Right lobe of liver (tissue), 6 donors: ENCODE data around the gene LANCL3. TPM values are rescaled to one million over a fixed set of nuclear protein-coding genes. Genes with fewer than 3 reads are reported as not detected.

ENCODE experiments used
- ATAC-seq, 4 donors: fragments of 200-7000 bp; cut with Tn5 transposase; one replicate each; pipeline ENCODE4 v1.9.1; 2020; ENCODE audit warnings: mild to moderate bottlenecking in 4 of 4, moderate library complexity in 4 of 4
- DNase-seq, 3 donors: peaks; one replicate each; pipeline ENCODE4 v3.0.0-alpha.2; 2020
- H3K27ac ChIP-seq, 3 donors: fragments of 200-600 bp; one replicate each; pipeline ENCODE4 v1.8.0; 2022
- H3K27me3 ChIP-seq, 2 donors: fragments of 200-600 bp; one replicate each; pipeline ENCODE4 v1.8.0; 2022
- H3K36me3 ChIP-seq, 4 donors: fragments of 200-600 bp; sonication (generic) in 1 of 4; one replicate each; pipeline versions ENCODE4 v1.5.1 to v1.8.0; 2017 to 2022; ENCODE audit warnings: control low read depth in 1 of 4
- H3K4me1 ChIP-seq, 4 donors: fragments of 200-600 bp; sonication (generic) in 1 of 4; one replicate each; pipeline versions ENCODE4 v1.5.1 to v1.8.0; 2017 to 2022; ENCODE audit warnings: control low read depth in 1 of 4
- H3K4me3 ChIP-seq, 3 donors: fragments of 200-600 bp; one replicate each; pipeline ENCODE4 v1.8.0; 2022
- H3K9me3 ChIP-seq, 4 donors: fragments of 200-600 bp; sonication (generic) in 1 of 4; one replicate each; pipeline versions ENCODE4 v1.5.1 to v1.8.0; 2017 to 2022; ENCODE audit warnings: control low read depth in 1 of 4
- CTCF ChIP-seq, 4 donors: fragments of 200-600 bp in 3 of 4; fragments of 450-650 bp in 1 of 4; IDR thresholded peaks; one replicate each; pipeline versions ENCODE4 v1.5.1 to v1.8.0; 2016 to 2022; ENCODE audit warnings: antibody characterized with exemption in 4 of 4, mild to moderate bottlenecking in 2 of 4
- POLR2A ChIP-seq: fragments of 450-650 bp; IDR thresholded peaks from one replicate; pipeline ENCODE4 v1.6.1; 2017; ENCODE audit warnings: antibody characterized with exemption, mild to moderate bottlenecking
- WGBS: methylation state at CpG from one replicate; pipeline ENCODE4 v1.1.6; 2018; ENCODE audit warnings: low coverage, low lambda C conversion rate; ENCODE audit not compliant: insufficient coverage; ENCODE audit errors: missing lambda C conversion rate; 5-methylcytosine and 5-hydroxymethylcytosine counted together
- intact Hi-C, 2 donors: fragments of 100-400 bp; cut with DNase I; formaldehyde crosslinking; loops; one replicate each; pipeline versions ENCODE4 v1.11.2 to v1.14.1; 2022
- total RNA-seq, 6 experiments: library from RNA; depleted of rRNA in 2 of 6; stranded (reverse); fragments of >200 nt in 2 of 6; fragmentation: NEBNext Ultra II Directional in 3 of 6; extraction: Animal tissue kit (Norgen Biotek cat#: 25700) in 3 of 6; gene quantifications; one replicate each; pipeline versions ENCODE4 v1.1.0 to v1.2.4, GENCODE V29; 2016 to 2023
- donor health status: DM: no; HTN: yes; CAD: no.
- donor health status: DM: no; HTN: no; CAD: no.
- donor health status: DM: no; HTN: no; CAD: no.
- donor health status: DM: no; HTN: yes; CAD: no.
- donor health status: DM: no; HTN: yes; CAD: no.

The LANCL3 gene
- total RNA-seq, 6 experiments from 2014 or later: 0.02 to 0.10 (median 0.07) TPM; not detected in 3

- Histone ChIP-seq H3K27ac (no peak overlapping the region), H3K4me1 (no peaks in the 10 kb centered on the region), H3K27me3 (peaks cover 0 to 5% of the 10 kb centered on the region in 2 donors), H3K9me3 (no peaks in the 10 kb centered on the region), H3K36me3 (no peaks in the 10 kb centered on the region), H3K4me3 (no peak overlapping the region)
- TF ChIP-seq POLR2A: no peak
- no peak for ATAC-seq
- no peak for DNase-seq
- intact Hi-C loops: no loop called here
Observed at GRCh38 chrX:37690119-37690518, 118.7 kb downstream of the LANCL3 start.

- peaks cover 0 to 5% of the 10 kb centered on the region in 2 donors for H3K27me3 ChIP-seq
- H3K9me3 ChIP-seq: no peaks in the 10 kb centered on the region
- ATAC-seq: no peak
- no peaks in the 10 kb centered on the region for H3K4me1 ChIP-seq
- no peak for DNase-seq
- WGBS: 69% methylated on average over 3 of the region's 3 CpGs
- H3K4me3 ChIP-seq: no peak overlapping the region
- H3K36me3 ChIP-seq: no peaks in the 10 kb centered on the region
- intact Hi-C loops: no loop called here
- no peak overlapping the region for H3K27ac ChIP-seq
- TF ChIP-seq CTCF (IDR thresholded peaks at IDR 0.05) (no peak), POLR2A (no peak)
Observed at GRCh38 chrX:37692918-37693317, 121.5 kb downstream of the LANCL3 start.

GRCh38 chrX:37697169-37697760, 125.8 kb downstream of the LANCL3 start:
- no peak overlapping the region for H3K27ac ChIP-seq
- H3K9me3 ChIP-seq: no peaks in the 10 kb centered on the region
- peaks cover 0 to 2% of the 10 kb centered on the region in 2 donors for H3K27me3 ChIP-seq
- intact Hi-C loops: no loop called here
- WGBS: 30% methylated on average over 1 of the region's 1 CpG
- no peaks in the 10 kb centered on the region for H3K4me1 ChIP-seq
- DNase-seq: no peak
- TF ChIP-seq POLR2A (no peak), CTCF (IDR thresholded peaks at IDR 0.05) (no peak)
- H3K4me3 ChIP-seq: no peak overlapping the region
- no peak for ATAC-seq
- no peaks in the 10 kb centered on the region for H3K36me3 ChIP-seq

- H3K4me1 ChIP-seq: no peaks in the 10 kb centered on the region
- no peaks in the 10 kb centered on the region for H3K27me3 ChIP-seq
- H3K9me3 ChIP-seq: no peaks in the 10 kb centered on the region
- H3K27ac ChIP-seq: no peak overlapping the region
- intact Hi-C loops: no loop called here
- ATAC-seq: no peak
- TF ChIP-seq CTCF (IDR thresholded peaks at IDR 0.05): no peak
- no peak for TF ChIP-seq POLR2A
- DNase-seq: no peak
- WGBS: 60% methylated on average over 1 of the region's 4 CpGs
- H3K36me3 ChIP-seq: no peaks in the 10 kb centered on the region
- H3K4me3 ChIP-seq: no peak overlapping the region
Observed at GRCh38 chrX:37701588-37701987, 130.1 kb downstream of the LANCL3 start.

- 21% methylated on average over 3 of the region's 3 CpGs for WGBS
- peaks cover 0 to 5% (median 0%) of the 10 kb centered on the region in 4 donors for H3K4me1 ChIP-seq
- TF ChIP-seq POLR2A (no peak), CTCF (IDR thresholded peaks at IDR 0.05) (no peak)
- no peaks in the 10 kb centered on the region for H3K36me3 ChIP-seq
- H3K4me3 ChIP-seq: no peak overlapping the region
- intact Hi-C loops: no loop called here
- no peaks in the 10 kb centered on the region for H3K9me3 ChIP-seq
- DNase-seq: no peak
- no peaks in the 10 kb centered on the region for H3K27me3 ChIP-seq
- peak overlapping the region in 2 of 3 donors; percentile 2 to 22 for H3K27ac ChIP-seq
- peak; percentile 92 to 98 (median 96) for ATAC-seq
Observed at GRCh38 chrX:37711991-37712390, 140.5 kb downstream of the LANCL3 start.
